Cardiac fibroblast (primary cell): ENCODE data around the gene STAG2.
A peak's percentile ranks its signal among the peaks of the same experiment; 100 is the strongest.

Experiments
- DNase-seq, 2 donors: peaks; one replicate each; pipeline versions ENCODE4 v3.0.0 to v3.0.0-alpha.2; 2010; ENCODE audit warnings: low read depth in 2 of 2
- H3K4me3 ChIP-seq, 2 donors: replicated peaks in 1 of 2; 1 replicate in 1 of 2; 2 replicates in 1 of 2; pipeline ENCODE4 v1.5.1; 2011; ENCODE audit warnings: low read depth in 2 of 2, low read length in 2 of 2, mild to moderate bottlenecking in 2 of 2, moderate library complexity in 1 of 2
- CTCF ChIP-seq: IDR thresholded peaks from one replicate; pipeline ENCODE4 v1.5.1; 2011; ENCODE audit warnings: low read depth, mild to moderate bottlenecking, low read length, inconsistent platforms

STAG2 gene

DNA sequence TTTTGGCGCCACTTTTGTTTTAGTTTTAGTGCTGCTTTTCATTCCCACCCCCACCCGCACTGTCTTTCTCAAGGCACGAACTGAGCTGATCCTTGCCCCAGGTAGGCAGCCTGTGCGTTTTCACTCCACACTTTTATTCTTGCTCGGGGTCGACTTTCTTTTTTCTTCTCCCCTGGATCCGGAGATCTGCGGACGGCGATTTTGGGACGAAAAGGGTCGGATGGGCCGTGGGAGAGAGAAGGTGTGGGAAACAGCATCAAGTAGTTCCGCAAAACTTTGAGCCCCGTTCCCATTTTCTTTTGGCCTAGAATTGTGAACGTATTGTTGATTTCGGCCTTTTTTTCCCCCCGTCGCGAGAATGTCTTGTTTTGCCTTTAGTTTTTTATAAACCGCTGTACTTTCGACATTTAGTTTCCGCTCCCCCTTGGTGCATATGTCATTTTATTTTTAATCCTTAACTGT, 531 bp downstream of the STAG2 start:
- H3K4me3 ChIP-seq, result peak overlapping the region; percentile 72 to 76
- no peak for TF ChIP-seq CTCF
- no peak for DNase-seq

DNA sequence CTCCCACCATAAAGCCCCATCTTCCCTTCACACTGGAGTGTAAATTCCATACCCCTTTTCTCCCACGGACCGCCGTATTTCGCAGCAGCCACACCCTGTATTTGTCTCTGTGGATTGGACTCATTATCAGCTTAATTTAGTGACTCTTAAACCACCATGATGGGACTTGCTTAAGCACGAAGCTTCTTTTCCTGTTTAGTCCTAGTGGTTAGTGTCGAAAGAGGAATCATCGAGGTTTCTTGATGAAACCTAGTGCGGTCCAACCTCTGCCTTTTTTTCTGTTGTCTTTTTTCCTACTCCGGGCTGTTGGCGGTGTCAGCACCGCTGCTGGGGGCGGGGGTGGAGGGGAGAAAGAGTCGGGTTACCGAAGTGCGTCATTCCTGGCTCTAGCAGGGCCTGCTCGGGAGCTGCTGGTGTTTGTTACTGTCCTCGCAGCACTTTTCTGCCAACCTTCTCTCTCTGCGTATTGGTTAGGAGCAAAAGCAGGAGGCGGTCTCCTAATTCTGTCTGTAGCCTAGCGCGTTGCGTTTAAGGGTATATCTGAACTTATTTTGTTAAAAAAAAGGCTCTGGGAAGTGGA, 1.4 kb downstream of the STAG2 start:
- H3K4me3 ChIP-seq, result peak overlapping the region; percentile 72 to 76
- peak; percentile 95 to 96 for DNase-seq
- no peak for TF ChIP-seq CTCF

DNA sequence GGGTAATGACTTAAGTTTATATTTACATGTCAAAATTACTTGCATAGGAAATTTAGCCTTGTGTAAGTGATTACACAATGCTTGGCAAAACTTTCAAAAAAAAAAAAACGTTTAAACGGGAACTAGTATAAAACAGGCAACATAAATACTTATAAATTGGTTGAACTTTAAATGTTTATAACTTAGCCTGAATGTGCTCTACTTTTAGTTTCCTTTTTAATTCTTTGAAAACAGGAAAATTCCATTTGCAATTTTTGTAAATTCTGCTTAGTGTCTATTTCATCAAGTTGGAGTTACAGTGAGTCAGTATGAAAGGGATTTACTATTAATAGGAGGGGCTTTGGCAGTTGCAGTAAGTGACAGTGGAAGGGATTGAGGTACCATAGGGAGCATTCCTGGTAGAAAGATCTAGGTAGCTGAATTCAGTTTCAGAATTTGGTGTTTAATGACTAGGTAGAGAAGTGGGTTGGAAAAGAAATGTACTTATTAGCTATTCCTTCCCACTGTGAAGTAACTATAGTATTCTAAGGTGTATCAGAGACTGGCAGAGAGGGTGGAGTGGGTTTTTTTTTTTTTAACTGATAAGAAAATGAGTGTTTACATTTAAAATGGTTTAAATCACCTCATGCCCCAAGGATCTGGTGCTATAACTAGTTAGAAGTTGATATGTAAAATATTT, 2.8 kb downstream of the STAG2 start:
- no peak overlapping the region for H3K4me3 ChIP-seq
- peak; percentile 30 to 48 for DNase-seq
- no peak for TF ChIP-seq CTCF

- H3K4me3 ChIP-seq, result no peak overlapping the region
- TF ChIP-seq CTCF, result no peak
- no peak for DNase-seq
Measured at GRCh38 chrX:123965712-123966111, 4.2 kb downstream of the STAG2 start.

- H3K4me3 ChIP-seq, result no peak overlapping the region
- no peak for TF ChIP-seq CTCF
- no peak for DNase-seq
Measured at GRCh38 chrX:123967497-123967896, 6.0 kb downstream of the STAG2 start.

DNA sequence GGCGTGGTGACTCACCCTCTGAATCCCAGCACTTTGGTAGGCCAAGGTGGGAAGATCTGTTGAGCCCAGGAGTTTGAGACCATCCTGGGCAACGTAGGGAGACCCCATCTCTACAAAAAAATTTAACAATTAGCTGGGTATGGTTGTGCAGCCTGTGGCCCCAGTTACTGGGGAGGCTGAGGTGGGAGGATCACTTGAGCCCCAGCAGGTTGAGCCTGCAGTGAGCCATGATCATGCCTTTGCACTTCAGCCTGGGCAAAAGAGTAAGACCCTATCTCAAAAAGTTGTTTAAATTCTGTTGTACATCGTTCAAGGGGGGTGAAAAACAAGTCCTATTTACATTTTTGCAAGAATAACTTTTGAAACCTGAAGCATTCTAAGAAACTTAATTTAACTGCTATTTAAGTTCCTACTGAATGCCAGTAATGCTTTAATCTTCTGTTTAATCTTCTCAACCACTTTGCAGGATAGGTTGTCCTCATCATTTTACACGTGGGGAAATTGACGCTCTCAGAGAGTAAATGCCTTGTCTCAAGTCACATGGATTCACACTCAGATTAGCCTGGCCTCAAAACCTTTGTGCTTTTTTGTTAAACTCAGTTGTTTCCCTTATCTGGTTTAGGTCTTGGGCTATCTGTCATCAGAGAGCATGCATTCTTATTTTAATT, 7.0 kb downstream of the STAG2 start:
- no peak overlapping the region for H3K4me3 ChIP-seq
- DNase-seq, result no peak
- no peak for TF ChIP-seq CTCF
